AG04449 (cell line): ENCODE results near the gene C18orf63.

ENCODE experiments used
- CTCF ChIA-PET: fragments of 350-600 bp; formaldehyde crosslinking; extraction: SDS; loops from one replicate; lab custom pipeline; 2021; ENCODE audit warnings: antibody characterized with exemption; lab: Yijun Ruan, JAX
- POLR2A ChIA-PET: fragments of 400-600, 350-600 bp; formaldehyde crosslinking; extraction: SDS; loops from one replicate; lab custom pipeline; 2020; ENCODE audit warnings: antibody characterized with exemption, inconsistent platforms; lab: Yijun Ruan, JAX
- DNase-seq: peaks from one replicate; pipeline ENCODE4 v3.0.0-alpha.2; 2010; ENCODE audit warnings: low read depth, low spot score
- H3K4me3 ChIP-seq: 2 replicates; pipeline ENCODE4 v1.5.1; 2011; ENCODE audit warnings: low read depth, mild to moderate bottlenecking, control low read depth, low read length
- CTCF ChIP-seq: IDR thresholded peaks from one replicate; pipeline ENCODE4 v1.5.1; 2011; ENCODE audit warnings: mild to moderate bottlenecking, moderate library complexity, low read length, control low read depth, inconsistent platforms; ENCODE audit not compliant: insufficient read depth; ENCODE audit errors: missing control alignments

Gene C18orf63

DNA sequence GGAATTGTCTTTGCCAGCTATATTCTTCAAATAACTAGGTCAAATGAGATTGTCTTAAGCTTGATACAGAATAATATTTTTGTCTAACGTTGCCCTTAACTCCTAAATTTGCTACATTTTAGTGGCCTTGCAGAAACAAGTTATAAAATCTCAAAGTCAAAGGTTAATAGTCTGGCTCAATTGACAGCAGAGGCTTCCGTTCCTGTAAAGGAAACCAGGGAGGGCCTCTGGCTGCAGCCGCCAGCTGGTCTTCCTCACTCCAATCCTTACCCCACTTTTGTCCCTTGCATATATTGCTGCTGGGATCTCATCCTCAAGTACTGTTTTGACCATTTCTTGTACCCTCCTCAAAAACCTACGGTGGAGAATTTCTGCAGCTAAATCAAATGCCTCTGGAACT is 40.9 kb upstream of the C18orf63 start:
- TF ChIP-seq CTCF, result no peak
- ChIA-PET CTCF (no interaction called here), POLR2A (no interaction called here)
- no peak overlapping the region for H3K4me3 ChIP-seq
- DNase-seq, result no peak

DNA sequence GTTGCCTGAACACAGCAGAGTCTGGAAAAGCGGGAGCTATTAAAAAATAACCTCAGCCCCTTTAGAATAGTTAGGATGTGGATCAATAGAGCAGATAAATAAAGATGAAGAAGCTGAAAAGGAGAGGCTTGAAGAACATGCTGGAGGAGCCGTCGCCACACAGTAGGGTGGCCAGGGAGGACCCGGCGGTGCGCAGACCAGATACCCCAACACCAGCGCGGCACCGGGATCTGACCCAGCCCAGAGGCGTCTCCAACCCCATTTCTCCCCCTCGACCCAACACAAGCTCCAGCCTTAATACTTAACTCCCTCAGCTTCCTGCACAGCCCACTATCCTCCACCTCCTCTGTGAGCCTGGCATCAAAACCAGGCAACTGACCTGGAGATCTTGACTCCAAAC is 39.9 kb upstream of the C18orf63 start:
- TF ChIP-seq CTCF, result no peak
- CTCF ChIA-PET, result no interaction called here
- no peak overlapping the region for H3K4me3 ChIP-seq
- no peak for DNase-seq
- POLR2A ChIA-PET, result no interaction called here

DNA sequence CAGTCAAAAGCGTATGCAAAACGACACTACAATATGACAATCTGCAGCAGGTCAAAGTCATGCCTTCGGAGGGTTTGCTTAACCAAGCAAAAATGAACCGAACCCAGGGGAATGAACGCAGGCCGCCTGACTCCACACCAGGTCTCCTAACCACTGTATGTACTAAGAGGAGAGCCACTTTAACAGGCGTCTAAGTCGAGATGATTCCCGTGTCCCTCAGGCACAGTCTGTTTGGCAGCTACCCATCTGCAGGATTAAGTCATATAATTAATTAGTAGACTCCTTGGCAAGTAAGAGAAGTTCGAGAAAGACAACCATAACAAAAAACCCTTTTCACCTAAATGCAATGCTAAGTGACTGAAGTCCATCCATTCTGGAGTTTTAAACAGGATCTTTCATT is 39.0 kb upstream of the C18orf63 start:
- DNase-seq, result no peak
- H3K4me3 ChIP-seq, result no peak overlapping the region
- ChIA-PET POLR2A (no interaction called here), CTCF (no interaction called here)
- TF ChIP-seq CTCF, result no peak

DNA sequence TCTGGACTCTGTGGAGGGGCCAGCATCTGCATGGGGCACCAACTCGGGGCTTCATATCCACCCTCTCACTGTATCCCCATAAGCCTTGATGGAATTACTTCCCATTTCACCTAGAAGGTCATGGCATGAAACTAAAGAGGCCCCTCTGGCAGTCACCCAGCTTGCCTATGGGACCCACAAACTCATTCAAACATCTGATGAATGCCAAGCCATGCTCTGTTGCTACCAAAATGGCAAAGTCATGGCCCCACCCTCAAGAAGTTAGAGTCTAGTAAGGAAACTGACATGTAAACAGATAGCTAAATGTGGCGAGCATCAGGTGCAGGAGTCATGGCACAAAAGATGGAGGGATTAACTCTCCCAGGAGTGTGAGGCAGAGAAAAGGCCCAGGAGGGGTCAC is 38.3 kb upstream of the C18orf63 start:
- no peak for TF ChIP-seq CTCF
- ChIA-PET CTCF (no interaction called here), POLR2A (interaction anchor here (0.7 kb wide), 1 partner anchor 24 kb away, joined by 3 read pairs; no protein-coding TSS in a partner anchor)
- no peak for DNase-seq
- no peak overlapping the region for H3K4me3 ChIP-seq

DNA sequence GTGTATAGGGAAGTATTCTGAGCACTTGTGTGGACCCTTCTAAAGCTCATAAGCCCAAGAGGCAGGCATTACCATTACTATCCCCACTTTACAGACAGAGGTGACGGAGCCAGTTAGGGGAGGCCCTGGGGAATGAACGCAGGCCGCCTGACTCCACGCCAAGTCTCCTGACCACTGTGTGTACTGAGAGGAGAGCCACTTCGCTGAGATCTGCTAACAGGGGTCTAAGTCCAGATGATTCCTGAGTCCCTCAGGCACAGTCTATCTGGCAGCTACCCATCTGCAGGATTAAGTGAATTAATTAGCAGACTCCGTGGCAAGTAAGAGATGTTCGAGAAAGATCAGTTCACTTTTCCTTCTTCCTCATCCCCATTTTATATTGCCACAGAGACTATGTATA is 37.6 kb upstream of the C18orf63 start:
- CTCF ChIA-PET, result no interaction called here

DNA sequence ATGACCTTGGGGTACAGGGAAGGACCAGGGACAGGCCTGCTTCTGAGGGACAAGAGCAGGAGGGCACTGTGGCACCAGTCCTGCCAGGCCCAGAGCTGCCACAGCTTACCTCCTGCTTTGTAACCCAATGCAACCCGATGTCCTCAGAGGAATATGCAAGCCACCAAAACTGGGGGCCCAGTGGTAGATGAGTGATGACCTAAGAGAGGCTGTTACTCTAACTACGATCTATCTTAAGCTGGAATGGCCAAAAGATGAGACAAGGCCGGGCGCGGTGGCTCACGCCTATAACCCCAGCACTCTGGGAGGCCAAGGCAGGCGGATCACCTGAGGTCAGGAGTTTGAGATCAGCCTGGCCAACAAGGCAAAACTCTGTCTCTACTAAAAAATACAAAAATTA is 36.7 kb upstream of the C18orf63 start:
- TF ChIP-seq CTCF, result no peak
- DNase-seq, result no peak
- ChIA-PET POLR2A (no interaction called here), CTCF (no interaction called here)
- H3K4me3 ChIP-seq, result no peak overlapping the region

More for the DNA sequence above, 37.6 kb upstream of the C18orf63 start:
- TF ChIP-seq CTCF, result no peak
- no peak for DNase-seq
- H3K4me3 ChIP-seq, result no peak overlapping the region
- POLR2A ChIA-PET, result no interaction called here
